Iris pigment epithelial cell (primary cell): ENCODE results near the gene MSLN.

Source experiments
- DNase-seq: peaks from one replicate; pipeline ENCODE4 v3.0.0-alpha.2; 2011; ENCODE audit warnings: low read depth

Gene MSLN

DNA sequence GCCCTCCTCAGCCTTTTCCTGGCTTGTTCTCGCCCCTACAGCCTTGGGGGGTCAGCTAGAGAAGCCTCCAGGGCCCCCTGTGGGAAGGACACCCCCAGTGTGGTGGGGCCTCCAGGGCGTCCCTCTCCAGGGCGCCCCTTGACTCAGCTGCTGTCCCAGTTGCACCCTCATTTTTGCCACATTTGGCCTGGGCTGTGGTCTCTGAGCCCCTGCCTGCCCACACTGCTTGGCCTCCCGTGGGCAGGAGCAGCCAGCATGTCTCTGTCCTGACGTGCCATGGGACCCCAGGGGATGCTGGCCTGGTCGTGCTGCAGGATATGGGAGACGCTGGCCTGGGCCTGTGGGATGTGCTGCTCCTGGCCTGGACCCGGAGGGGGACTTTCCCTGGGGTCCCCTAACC lies 32.9 kb downstream of the MSLN start:
- no peak for DNase-seq

DNA sequence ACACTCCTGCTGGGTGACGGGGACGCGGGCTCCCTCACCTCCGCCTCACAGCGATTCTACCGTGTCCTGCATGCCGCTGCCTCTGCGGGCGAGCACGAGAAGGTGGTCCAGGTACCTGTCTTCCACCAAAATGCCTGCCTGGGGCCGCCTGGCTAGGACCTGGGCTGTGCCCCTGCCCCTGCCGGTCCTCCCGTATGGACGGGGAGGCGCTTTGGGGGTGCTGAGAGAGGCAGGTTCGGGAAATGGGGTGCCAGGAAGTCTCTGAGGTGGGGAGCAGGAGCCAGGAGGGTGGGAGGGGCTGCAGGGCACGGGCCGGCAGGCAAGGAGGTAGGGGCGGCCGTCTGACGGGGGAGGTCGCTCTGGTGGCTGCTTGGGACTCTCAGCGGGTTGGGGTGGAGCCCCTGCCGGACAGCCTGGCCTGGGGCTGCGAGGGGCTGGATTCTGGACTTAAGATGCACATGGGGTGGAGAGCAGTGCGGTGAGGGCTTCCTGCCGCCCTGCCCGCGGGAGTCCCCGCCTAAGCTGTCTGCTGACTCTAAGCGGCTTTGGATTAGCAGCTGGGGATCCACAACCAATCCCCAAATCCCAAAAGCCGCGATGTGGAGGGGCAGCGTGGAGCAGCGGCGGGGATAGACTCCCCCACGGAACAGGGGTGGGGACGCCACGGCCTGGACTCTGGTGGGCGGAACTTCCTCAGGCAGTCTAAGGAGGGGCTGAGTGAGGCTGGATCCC lies 33.7 kb downstream of the MSLN start:
- no peak for DNase-seq

DNA sequence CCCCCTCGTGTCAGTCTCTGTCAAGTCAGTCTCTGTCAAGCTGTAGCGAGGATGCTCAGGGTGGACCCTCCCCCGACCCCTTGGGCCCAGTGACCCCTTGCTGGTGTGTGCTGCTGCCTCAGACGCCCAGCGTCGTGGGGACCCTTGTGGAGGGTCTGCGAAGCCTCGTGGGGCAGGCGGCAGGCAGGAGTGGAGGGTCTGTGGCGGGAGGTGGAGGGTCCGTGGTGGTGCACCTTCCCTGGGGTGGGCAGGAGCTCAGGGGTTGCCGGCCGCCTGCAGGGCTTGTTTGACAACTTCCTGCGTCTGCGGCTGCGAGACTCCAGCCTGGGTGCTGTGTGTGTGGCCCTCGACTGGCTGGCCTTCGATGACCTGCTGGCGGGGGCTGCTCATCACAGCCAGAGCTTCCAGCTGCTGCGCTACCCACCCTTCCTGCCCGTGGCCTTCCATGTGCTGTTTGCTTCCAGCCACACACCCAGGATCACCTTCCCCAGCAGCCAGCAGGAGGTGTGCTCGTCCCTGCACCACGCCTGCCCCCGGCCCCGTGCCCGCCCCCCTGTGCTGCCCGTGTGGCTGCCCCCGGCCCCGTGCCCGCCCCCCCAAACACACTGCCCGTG lies 34.4 kb downstream of the MSLN start:
- no peak for DNase-seq

DNA sequence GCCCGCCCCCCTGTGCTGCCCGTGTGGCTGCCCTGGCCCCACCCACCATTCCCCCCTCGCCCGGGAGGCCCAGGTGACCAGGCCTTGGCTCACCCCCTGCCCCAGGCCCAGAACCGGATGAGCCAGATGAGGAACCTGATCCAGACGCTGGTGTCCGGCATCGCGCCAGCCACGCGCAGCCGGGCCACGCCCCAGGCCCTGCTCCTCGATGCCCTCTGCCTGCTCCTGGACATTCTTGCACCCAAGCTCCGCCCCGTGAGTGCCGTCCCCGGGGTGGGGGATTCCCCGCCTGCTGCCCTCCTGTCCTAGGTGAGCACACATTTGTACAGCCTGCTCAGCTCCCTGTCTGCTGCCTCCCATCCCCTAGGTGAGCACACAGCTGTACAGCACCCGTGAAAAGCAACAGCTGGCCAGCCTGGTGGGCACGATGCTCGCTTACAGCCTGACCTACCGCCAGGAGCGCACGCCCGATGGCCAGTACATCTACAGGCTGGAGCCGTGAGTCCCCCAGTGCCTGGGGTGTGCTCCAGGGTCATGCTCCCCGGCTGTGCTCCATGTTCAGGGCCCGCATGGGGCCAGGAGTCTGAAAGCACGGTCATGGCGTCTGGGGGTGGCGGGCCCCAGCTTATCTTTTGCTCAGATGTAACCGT lies 35.2 kb downstream of the MSLN start:
- DNase-seq: no peak

DNA sequence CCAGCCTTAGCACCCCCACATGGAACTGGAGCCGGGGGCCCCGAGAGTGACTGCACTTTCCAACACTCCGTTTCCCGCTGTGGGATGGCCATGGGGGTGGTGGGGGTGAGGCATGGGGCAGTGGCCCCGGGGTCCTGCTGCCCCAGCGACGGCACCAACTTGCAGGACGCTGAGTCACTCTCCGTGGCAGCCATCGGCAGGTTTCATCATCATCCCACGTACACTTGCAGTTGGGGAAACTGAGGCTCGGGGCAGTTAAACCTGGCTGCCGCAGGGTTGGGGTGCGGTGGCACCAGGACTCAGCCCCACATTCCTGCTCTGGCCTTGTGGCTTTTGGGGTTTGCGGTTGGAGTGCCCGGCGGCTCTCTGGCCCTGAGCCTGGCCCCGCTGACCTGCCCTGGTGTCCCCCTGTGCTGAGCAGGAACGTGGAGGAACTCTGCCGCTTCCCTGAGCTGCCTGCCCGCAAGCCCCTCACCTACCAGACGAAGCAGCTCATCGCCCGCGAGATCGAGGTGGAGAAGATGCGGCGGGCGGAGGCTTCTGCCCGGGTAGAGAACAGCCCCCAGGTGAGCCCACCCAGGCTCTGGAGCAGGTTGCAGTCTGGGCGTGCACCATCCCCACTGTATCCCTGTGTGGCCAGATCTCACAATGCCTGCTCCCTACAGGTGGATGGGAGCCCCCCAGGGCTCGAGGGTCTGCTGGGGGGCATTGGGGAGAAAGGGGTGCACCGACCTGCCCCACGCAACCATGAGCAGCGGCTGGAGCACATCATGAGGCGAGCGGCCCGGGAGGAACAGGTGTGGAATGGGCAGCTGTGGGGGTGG lies 36.0 kb downstream of the MSLN start:
- no peak for DNase-seq

DNA sequence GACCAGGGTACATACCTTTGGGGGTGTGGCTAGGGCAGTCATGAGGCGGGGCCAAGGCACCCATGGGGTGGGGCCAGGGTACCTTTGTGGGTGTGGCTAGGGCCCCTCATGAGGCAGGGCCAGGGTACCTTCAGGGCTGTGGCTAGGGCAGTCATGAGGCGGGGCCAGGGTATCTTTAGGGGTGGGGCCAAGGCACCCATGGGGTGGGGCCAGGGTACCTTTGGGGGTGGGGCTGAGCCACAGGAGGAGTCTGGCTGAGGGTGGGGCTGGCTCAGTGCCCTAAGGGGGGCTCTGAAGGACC lies 36.5 kb downstream of the MSLN start:
- DNase-seq: no peak

DNA sequence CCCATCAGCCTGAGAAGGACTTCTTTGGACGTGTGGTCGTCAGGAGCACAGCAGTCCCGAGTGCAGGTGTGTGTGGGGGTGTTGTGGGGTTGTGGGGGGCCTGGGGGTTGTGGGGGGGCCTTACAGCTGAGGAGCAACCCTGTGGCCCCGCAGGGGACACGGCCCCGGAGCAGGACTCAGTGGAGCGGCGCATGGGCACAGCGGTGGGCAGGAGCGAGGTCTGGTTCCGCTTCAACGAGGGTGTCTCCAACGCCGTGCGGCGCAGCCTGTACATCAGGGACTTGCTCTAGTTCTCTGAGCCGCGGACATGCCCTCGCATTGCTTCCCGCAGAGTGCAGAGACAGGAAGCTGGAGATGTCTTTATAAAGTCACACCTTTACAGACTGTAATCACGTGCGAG lies 37.2 kb downstream of the MSLN start:
- DNase-seq: no peak

DNA sequence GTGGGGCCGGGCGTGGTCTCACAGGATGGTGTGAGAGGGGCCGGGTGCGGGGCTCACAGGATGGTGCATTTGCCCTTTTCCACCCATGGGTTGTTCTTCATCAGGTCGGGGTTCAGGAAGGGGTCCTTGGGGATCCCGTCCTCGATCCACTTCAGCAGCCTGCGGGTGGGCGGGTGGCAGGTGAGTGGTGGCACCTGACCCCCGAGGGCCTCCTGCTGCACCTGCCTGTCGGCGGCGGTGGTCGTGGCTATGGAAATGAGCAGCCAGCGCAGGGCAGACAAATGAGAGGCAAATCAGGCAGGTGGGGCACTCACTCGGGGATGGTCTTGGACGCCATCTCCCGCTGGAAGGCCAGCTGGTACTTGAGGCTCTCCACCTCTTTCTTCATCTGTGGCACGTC lies 38.1 kb downstream of the MSLN start:
- no peak for DNase-seq

DNA sequence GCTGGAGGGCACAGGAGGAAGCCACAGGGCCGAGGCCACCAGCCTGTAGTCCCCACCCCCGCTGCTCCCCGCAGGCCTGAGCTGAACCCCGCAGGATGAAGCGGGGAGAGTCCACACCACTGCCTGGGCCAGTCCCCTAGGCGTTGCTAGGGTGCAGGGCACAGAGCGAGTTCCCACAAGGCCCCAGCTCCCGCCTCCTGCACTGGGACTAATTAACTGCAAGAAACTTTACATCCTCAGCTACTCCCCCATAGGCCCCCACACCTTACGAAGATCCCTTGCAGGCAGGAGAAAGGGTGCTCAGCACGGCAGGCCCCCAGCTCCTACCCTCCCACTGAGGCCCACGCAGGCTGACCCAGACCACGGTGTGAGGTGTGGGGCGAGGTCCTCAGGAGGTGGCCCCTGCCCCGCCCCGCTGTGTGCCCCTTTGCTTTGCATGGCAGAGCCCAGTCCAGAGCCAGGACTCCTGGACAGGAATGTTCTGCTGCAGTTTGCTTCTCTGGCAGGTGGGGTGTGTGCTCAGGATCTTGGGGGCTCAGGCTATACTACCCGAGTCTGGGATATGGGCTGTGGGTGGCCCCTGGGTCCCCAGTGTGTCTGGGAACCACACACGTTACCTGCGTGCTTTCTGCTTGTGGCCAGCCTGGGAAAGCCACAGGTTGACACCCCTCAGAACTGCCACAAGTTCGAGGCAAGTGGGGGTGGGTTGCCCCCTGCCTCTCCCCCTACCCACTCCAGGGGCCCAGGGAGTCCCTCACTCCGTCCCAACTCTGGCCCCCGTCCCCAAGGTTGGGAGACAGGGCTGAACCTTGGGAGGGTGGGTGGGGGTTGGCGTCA lies 38.8 kb downstream of the MSLN start:
- no peak for DNase-seq

DNA sequence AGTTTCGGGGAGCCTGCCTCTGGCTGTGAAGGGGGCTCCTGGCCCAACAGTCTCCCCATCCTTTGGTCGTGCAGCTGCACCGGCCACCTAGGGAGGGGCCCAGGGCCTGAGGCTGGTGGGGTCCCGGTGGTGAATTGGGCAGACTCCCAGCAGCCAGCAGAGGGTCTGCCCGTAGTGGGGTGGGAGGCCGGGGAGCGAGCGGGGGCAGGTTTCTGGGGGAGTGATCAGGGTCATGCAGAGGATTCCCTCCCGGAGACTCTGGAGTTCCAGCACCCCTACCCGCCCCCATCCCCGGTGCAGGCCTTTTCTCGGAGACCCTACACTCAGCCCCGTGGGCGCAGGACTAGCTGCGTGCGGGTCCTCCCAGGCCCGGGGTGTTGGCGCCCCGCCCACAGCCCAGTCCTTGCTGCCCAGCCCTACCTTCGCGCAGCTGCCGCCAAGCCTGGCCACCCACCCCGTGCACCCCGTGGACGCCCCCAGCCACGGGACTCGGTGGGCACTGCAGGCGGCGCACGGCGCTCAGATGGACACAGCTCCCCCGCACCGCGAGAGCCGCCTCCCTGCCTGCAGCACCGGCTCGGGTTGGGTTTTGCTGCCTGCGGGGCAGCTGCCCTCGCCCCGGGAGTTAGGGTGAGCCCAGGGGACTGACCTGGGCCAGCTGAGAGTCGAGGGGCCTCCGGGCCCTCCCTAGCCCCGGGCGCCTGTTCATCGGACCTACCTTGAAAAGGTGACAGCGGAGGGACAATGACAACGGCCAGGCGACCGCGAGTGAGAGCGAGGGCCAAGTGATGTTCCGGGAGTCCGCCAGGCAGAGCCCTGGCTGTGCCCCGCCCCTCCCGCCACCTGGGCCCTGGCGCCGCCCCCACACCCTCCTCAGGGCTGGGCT lies 39.7 kb downstream of the MSLN start, which contains the start of gene GNG13:
Gene GNG13 (minus strand): TSS at position 787 of the 886 bp plus-strand sequence. CDS start 1,657 bp downstream, outside the sequence.
- DNase-seq: no peak

DNA sequence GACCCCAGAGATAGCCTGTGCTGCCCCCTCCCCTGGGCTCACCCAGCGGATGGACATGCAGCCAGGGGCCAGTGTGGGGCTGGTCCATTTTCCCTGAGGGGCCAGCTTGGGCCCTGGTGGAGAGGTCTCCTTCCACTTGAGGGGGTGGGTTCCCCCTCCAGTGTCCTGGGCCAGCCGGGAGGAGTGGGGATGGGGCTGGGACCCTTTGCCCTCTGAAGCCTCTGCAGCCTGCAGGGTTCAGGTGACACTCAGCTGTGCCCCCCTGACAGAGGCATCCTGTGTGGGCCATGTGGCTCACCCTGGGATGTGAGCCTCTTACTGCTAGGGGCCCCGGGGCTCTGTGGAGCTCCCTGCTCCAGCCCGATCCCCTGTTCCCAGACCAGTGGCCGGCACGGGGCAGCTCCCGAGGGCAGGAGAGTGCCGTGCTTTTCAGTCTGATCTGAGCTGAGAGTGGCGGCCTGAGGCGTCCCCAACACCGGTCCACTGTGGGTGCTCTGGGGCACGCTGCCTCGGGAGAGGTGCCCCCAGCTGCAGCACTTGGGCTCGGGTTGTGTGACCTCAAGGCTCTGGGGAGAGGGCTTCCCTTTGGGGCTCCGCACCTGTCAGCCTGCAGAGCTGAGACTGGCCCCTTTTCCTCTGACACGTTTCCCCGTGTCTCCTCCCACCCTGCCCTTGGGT lies 40.4 kb downstream of the MSLN start:
- no peak for DNase-seq

DNA sequence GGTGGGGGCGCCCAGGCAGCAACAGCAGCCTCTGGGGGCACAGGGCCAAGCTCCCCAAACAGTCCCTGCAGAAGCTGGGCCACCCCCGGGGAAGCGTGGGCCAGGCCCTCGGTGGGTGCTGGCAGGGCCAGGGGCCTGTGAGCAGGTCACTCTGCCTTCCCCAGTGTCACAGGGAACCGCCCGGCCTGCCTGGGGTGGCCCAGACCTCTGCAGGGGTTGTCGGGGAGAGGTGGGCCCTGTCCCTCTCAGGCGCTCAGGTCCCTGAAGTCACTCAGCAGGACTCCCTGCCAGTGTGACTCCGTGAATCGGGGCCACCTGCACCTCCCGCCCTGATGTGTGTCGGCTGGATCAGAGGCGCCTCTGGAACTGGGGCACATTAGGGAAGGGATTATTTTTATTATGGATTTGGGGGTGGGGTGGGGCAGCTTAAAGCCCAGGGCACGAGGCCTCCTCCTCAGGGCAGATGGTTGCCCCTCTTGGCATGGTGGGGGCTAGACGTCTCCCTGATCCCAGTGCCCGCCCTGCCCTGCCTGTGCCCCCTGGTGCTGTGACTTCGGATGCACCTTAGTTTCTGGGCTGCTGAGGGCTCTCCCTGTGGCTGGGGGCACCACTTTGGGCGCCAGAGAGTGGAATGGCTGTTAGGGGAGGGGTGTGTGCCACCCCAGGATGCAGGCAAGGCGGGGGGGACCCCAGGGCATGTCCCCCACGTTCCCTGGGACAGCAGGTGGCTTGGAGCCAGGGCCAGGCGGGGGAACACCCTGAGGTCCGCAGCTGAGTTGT lies 41.2 kb downstream of the MSLN start:
- no peak for DNase-seq

DNA sequence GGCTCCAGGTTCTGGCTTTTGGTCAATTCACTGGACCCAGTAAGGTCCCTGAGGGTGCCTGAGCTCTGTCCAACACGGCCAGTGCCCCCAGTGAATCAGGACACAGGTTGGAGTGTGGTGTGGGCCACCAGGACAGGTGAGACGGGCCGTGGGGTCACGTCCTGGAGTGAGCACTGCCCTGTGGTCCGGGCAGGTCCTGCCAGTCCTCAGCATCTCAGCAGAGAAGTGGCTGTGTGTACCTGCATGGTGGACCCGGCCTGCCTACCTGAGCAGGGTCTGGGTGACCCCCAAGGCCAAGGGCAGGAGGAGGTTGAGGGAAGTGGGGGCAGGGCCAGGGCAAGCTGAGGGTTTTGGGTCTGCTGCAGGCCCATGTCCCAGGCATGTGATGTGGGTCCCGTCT lies 41.9 kb downstream of the MSLN start:
- DNase-seq: no peak

DNA sequence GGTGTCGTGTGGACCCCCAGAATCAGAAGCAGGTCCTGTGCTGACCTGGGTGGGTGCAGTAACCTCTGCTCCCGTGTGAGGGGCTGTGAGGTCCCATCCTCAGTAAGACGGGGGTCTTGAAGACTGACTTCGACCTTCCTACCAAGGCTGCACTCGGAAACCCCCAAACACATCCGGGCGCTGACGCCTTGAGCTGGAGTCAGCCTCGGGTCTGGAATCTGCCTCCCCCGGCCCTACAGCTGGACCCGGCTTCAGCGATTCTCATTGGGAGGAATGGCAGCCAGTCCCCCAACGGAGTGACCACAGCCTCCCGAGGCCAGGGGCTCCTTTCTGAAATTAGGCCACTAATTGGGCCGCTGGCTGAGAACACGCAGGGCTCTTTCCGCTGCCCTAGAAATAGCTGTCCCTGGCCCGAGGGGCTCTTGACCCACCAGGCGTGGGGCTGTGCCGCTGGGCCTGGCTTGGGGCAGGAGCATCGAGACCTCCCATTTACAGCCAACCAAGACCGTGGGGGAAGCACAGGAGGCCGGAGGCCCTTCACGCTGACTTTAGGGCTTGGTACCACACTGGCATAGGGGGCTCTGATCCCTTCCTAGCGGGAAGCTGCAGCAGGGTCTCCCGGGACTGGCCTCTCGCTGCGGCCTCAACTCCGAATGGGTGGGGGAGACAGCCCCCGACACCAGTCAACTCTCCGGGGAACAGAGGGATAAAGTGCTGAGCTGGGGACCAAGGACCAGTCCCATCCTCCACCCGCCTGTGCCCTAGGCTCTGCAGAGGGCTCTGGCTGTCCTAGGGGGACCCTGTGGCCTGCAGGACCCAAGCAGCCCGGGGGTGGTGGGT lies 42.6 kb downstream of the MSLN start:
- DNase-seq: no peak

DNA sequence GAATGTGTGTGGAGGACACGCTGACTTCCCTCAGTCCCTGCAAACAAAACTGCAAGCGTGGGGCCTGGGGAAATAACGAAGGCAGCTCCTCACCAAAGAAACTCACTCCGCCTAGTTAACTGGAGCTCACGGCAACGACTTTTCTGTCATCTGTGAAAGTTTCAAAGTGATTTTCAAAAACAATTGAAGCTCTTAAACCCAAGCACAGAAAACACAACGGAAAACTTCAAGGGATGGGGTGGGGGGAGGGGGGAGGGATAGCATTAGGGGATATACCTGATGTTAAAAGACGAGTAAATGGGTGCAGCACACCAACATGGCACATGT lies 43.2 kb downstream of the MSLN start:
- no peak for DNase-seq

DNA sequence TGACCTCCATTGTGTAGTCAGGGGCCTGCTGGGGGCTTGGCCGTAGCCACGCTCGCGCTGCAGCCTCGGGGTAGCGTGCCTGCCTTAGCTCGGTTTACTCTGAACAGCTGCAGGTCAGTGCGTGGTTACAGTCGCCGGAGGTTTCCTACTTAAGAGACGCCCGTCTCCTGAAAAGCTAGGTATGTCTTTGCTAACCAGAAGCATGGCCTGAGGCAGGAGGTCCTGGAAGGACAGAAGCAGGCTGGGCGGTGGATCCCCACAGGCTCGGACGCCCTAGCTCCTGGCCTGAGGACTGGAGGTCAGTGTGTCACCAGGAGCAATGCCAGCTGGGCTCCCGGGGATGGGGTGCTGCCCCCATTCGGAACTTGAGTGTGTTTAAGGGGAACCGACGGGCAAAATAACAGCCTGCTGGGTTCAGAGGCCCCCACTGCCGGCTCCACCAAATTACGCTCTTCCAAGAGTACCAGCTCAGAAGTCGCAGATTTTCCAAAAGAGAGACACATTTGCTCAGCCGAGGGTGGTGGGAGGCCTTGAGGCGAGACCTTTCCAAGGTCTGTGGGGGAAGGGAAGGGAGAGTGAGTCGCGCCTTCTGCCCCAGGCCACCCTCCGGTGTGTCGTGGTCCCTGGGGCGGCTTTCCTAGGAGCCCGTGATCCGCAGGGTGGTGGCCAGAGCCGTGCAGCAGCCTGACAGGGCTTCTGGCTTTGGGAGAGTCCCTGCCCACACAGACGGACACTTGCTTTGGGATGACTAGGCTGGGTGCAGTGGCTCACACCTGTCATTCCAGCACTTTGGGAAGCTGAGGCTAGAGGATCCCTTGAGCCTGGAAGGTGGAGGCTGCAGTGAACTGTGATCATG lies 43.9 kb downstream of the MSLN start:
- DNase-seq: no peak

DNA sequence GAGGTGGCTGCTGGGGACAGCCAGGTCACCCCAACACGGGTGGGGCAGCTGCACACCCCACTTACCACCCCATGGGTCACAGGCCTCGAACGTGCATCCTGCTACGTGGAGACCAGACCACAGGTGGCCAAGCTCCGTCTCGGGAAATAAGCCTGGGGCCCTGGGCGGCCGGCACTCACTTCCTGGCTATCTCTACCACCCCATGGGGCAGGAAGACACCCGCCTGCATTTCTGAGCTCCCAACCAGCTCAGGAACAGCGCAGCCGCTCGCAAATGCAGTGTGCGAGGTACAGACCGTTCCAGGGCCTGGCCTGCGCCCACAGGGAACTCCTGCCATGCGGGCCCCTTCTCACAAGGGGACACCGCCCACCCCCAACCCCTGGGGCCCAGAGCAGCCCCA lies 44.9 kb downstream of the MSLN start:
- no peak for DNase-seq
